OCI-M2 (cell line): ENCODE measurements around the gene ATP5PO.

Experiments
- DNase-seq: peaks from one replicate; lab custom pipeline; 2025; ENCODE audit not compliant: unreplicated experiment; lab: John Stamatoyannopoulos, UW

ATP5PO gene

DNA sequence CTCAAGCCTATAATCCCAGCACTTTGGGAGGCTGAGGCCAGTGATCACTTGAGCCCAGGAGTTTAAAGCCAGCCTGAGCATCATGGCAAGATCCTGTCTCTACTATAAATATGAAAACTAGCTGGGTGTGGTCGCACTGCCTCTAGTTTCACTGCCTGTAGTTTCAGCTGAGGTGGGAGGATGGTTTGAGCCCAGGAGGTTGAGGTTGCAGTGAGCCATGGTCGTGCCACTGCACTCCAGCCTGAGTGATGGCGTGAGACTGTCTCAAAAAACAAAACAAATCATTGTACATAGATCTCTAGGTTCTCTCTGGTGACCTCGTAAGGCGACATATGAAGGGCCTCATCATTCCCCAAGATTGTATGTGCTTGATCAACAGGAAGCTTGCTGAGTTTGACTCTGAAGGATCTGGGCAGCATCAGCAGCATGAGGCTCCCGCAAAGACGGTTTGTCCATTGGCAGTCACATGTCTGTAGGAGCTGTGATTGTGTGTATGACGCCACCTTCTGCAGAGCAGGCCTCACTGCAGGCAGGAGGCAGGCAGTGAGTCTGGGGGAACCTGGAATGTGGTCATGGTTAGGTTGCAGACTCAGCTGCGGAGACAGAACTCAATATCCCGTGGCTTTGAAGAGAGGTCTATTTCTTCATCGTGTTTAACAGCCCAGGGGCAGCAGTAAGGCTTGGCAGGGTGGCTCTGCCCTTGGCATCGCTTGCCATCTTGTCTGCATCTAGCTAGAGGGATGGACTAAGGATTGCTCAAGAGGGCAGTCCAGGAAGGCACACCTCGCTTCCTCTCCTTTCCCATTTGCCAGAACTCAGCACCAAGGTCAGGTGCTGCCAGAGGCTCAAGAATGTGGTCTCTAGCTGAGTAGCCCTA, 14.0 kb downstream of the ATP5PO start:
- DNase-seq: no peak

DNA sequence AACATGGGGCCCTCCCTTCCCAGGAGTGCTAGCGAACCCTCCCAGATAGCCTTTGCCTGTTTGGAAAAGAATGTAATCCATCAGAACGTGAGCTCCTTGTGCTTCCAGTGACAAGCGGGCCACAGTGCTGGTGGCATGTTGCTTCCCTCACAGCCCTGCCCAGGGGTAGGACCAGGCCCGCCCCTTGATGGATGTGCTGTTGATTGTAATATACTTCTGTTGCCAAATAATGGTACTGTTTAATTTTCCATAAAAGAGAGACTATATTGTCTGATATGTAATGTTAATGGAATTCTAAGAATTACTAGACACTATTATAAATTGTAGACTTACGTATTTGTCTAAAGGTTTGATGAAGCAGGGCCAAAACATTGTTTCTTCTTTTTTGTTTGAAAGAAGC, 16.4 kb downstream of the ATP5PO start:
- DNase-seq: no peak

- no peak for DNase-seq
Measured at GRCh38 chr21:33898586-33898985, 17.0 kb downstream of the ATP5PO start.

DNA sequence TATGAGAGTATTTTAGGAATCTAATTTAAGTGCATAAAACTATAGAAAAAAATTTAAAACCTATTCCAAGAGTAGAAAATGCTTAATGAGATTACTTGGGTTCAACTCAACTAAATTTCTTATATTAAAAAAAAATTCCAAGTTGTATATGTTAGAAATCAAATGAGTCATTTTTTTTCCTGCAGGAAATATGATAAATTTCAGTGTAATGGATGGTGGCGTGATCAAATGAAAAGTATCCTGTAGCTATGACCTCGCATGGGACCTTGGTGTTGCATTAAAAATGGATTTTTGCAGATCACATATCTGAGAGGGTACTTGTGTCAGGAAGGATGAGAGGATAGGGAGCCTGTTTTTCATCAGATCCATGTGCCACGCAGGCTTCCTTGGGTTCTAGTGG, 17.9 kb downstream of the ATP5PO start:
- DNase-seq: no peak

DNA sequence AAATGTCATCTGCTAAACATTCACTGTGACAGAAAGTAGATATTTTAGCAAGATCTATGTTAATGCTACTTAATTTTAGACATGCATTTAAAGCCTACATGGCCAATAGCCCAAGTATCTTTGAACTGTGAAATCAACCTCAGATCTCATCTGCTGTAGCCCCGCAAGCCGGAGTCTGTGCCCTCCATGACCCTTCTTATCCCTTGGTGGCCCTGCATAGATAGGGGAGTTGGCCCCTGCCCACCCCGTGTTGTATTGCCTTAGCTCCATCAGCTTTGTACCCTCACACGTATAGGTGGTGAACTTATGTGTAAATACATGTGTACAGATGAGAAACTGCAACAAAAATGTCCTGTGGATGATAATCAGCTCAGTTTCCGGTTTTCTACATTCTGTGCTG, 18.5 kb downstream of the ATP5PO start:
- DNase-seq: no peak

DNA sequence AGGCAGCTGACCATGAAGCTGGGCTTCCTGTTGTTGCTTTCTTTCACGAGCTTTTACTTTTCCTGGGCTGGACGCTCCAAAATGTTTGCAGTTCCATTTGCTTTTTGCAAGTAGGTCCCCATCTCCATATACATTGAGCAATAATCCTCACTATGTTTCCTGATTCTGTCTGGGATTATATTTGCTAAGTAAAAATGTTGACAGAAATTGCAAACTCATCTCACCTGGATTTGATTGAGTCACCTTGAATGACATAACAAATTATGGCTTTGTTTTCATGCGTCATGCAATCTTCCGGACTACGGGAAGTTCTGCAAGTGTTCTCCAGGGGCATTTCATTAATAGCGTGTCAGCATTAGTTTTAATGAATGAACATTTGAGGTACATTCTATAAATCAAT, 18.9 kb downstream of the ATP5PO start:
- DNase-seq: no peak

- DNase-seq: no peak
Measured at GRCh38 chr21:33895356-33895755, 20.2 kb downstream of the ATP5PO start.

DNA sequence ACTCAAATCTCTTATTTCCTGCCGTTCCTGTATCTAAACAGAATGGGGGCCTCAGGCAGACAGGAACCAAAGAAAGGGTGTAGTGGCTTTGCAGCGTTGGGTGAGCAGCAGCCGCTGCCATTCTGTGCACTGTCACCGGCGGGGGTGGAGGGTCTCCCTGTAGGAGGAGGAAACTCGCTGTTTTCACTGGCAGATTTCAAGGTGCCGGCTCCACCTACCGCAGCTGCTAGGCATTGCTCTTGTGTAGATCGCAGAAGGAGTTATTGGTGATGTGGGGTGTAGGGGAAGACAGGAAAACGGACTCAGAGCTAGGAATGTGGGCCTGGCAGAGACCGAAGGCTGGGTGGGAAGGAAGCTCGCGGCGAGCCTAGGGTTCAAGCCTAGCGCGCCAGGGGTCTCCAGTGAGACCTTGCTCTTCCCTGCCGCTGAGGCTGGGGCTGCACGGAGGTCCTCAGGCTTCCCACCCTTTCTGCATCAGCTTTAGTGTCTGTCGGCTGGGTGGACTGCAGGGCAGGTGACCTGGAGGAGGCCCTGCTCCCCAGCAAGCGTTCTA, 20.8 kb downstream of the ATP5PO start:
- peak; percentile 76 for DNase-seq

GRCh38 chr21:33893917-33894316, 21.7 kb downstream of the ATP5PO start:
- no peak for DNase-seq

- DNase-seq: no peak
Measured at GRCh38 chr21:33892853-33893252, 22.8 kb downstream of the ATP5PO start.

DNA sequence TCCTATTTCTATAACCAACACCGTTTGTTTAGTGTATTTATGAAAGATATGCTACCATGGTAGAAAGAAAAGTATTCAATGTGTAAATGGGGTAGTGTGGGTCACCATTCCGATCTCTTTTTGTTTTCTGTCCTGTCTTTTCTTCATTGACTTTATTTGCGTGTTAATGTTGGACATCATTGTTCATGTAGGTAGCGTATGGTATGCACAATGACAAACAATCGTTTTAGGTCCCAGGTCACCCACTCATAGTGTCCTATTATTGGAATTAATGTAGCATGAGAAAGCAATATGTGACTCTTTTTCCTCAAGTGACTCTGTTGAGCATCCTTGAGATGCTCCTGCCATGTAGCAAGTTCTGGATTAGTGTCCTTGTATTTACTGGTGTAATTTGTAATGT, 25.4 kb downstream of the ATP5PO start:
- DNase-seq: no peak

DNA sequence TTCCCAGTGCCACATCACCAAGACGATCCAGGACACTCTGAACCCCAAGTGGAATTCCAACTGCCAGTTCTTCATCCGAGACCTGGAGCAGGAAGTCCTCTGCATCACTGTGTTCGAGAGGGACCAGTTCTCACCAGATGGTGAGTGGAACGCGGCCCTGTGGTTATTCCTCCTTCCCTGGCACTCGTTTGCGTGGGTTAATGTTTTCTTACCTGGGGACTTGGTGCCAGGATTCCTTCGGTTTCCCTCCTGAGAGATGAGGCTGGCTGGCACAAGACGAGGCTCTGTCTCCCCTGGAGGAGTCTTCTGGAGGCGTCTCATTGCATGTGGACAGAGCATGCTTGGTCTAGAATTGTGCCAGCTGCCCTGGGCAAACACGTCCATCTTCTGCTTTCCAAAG, 29.3 kb downstream of the ATP5PO start:
- DNase-seq: no peak

GRCh38 chr21:33885172-33885514, 30.5 kb downstream of the ATP5PO start:
- DNase-seq: no peak

GRCh38 chr21:33884376-33885171, 31.0 kb downstream of the ATP5PO start:
- no peak for DNase-seq

GRCh38 chr21:33883118-33883517, 32.5 kb downstream of the ATP5PO start:
- DNase-seq: no peak

- DNase-seq: no peak
Measured at GRCh38 chr21:33881689-33882440, 33.7 kb downstream of the ATP5PO start.

- no peak for DNase-seq
Measured at GRCh38 chr21:33880626-33881025, 35.0 kb downstream of the ATP5PO start.

GRCh38 chr21:33878824-33879223, 36.8 kb downstream of the ATP5PO start:
- DNase-seq: no peak

- DNase-seq: no peak
Measured at GRCh38 chr21:33875026-33875695, 40.4 kb downstream of the ATP5PO start.

- DNase-seq: no peak
Measured at GRCh38 chr21:33874161-33874560, 41.4 kb downstream of the ATP5PO start.
